IMR-90 (cell line): Measurements from ENCODE around the gene GMEB2. TPM values are rescaled to one million over a fixed set of nuclear protein-coding genes. Genes with fewer than 3 reads are reported as not detected.

ENCODE experiments used
- ATAC-seq: fragments of 200-7000 bp; cut with Tn5 transposase; 2 replicates; pipeline ENCODE4 v1.9.1; 2020; ENCODE audit warnings: low read depth, mild to moderate bottlenecking, moderate library complexity
- BruUV-seq: library from RNA; stranded (reverse); fragments of 400-500 nt; replicated peaks from 2 replicates; lab custom pipeline; 2021; lab: Mats Ljungman, UMichigan
- CTCF ChIA-PET: fragments of 300-600 bp; formaldehyde crosslinking; extraction: SDS; loops from one replicate; lab custom pipeline; 2021; ENCODE audit warnings: antibody characterized with exemption; lab: Yijun Ruan, JAX
- POLR2A ChIA-PET: fragments of 300-600 bp; sonication (Branson Sonifier 250); formaldehyde crosslinking; loops from one replicate; lab custom pipeline; 2022; ENCODE audit warnings: antibody characterized with exemption; ENCODE audit not compliant: unreplicated experiment; lab: Charles Lee
- DNase-seq: peaks from one replicate; pipeline ENCODE4 v3.0.0; 2013
- H2AFZ ChIP-seq: replicated peaks from 2 replicates; pipeline ENCODE3; 2013; ENCODE audit warnings: low read length, mild to moderate bottlenecking; ENCODE audit not compliant: poor library complexity
- H2AK5ac ChIP-seq: 2 replicates; pipeline ENCODE4 v1.6.1; 2013; ENCODE audit warnings: low read depth, low read length, inconsistent platforms
- H2AK9ac ChIP-seq: replicated peaks from 2 replicates; pipeline ENCODE3; 2013; ENCODE audit warnings: mild to moderate bottlenecking, low read depth, low read length, moderate library complexity; ENCODE audit not compliant: poor library complexity
- H2BK120ac ChIP-seq: 2 replicates; pipeline ENCODE4 v1.6.1; 2013; ENCODE audit warnings: low read depth, low read length, inconsistent platforms
- H2BK15ac ChIP-seq: 3 replicates; pipeline ENCODE4 v1.6.1; 2013; ENCODE audit warnings: low read depth, low read length, inconsistent platforms
- H2BK20ac ChIP-seq: 2 replicates; pipeline ENCODE4 v1.6.1; 2013; ENCODE audit warnings: low read depth, mild to moderate bottlenecking, inconsistent platforms, low read length, moderate library complexity
- H2BK5ac ChIP-seq: 2 replicates; pipeline ENCODE4 v1.6.1; 2013; ENCODE audit warnings: mild to moderate bottlenecking, low read depth, low read length, inconsistent platforms; ENCODE audit not compliant: poor library complexity, severe bottlenecking
- H3K14ac ChIP-seq: replicated peaks from 2 replicates; pipeline ENCODE4 v1.6.1; 2013; ENCODE audit warnings: low read depth, low read length, inconsistent platforms
- H3K18ac ChIP-seq: 2 replicates; pipeline ENCODE4 v1.6.1; 2013; ENCODE audit warnings: low read depth, low read length, control low read depth
- H3K23ac ChIP-seq: 2 replicates; pipeline ENCODE4 v1.6.1; 2013; ENCODE audit warnings: low read depth, low read length, inconsistent platforms
- H3K27ac ChIP-seq: 2 replicates; pipeline ENCODE4 v1.5.1; 2013; ENCODE audit warnings: mild to moderate bottlenecking, control low read depth, low read length; ENCODE audit not compliant: insufficient read depth
- H3K27me3 ChIP-seq: 2 replicates; pipeline ENCODE4 v1.6.1; 2013; ENCODE audit warnings: low read length; ENCODE audit not compliant: control insufficient read depth, insufficient read depth
- H3K36me3 ChIP-seq: 2 replicates; pipeline ENCODE4 v1.6.1; 2013; ENCODE audit warnings: low read length, mixed read lengths; ENCODE audit not compliant: control insufficient read depth, insufficient read depth
- H3K4ac ChIP-seq: 2 replicates; pipeline ENCODE4 v1.6.1; 2013; ENCODE audit warnings: low read depth, low read length, inconsistent platforms
- H3K4me1 ChIP-seq: 2 replicates; pipeline ENCODE4 v1.6.1; 2013; ENCODE audit warnings: low read length, mixed read lengths; ENCODE audit not compliant: control insufficient read depth, insufficient read depth
- H3K4me2 ChIP-seq: 2 replicates; pipeline ENCODE4 v1.6.1; 2013; ENCODE audit warnings: low read depth, mild to moderate bottlenecking, control low read depth, low read length, moderate library complexity
- H3K4me3 ChIP-seq: 2 replicates; pipeline ENCODE4 v1.5.1; 2013; ENCODE audit warnings: low read depth, mild to moderate bottlenecking, control low read depth, low read length, moderate library complexity; ENCODE audit not compliant: insufficient read depth
- H3K56ac ChIP-seq: 2 replicates; pipeline ENCODE4 v1.6.1; 2013; ENCODE audit warnings: low read length, inconsistent platforms; ENCODE audit not compliant: insufficient read depth; ENCODE audit errors: extremely low read depth
- H3K79me1 ChIP-seq, 2 experiments: 2 replicates each; pipeline ENCODE4 v1.6.1; 2013; ENCODE audit warnings: low read length in 2 of 2, inconsistent platforms in 1 of 2, low read depth in 1 of 2
- H3K9ac ChIP-seq: 2 replicates; pipeline ENCODE4 v1.6.1; 2013; ENCODE audit warnings: low read depth, low read length, control low read depth
- H3K9me1 ChIP-seq: 2 replicates; pipeline ENCODE4 v1.6.1; 2013; ENCODE audit warnings: low read length, inconsistent platforms; ENCODE audit not compliant: insufficient read depth
- H3K9me3 ChIP-seq: 2 replicates; pipeline ENCODE4 v1.6.1; 2013; ENCODE audit warnings: low read length; ENCODE audit not compliant: control insufficient read depth, insufficient read depth
- H4K20me1 ChIP-seq: 2 replicates; pipeline ENCODE4 v1.6.1; 2013; ENCODE audit warnings: low read length, inconsistent platforms; ENCODE audit not compliant: insufficient read depth
- H4K5ac ChIP-seq: 2 replicates; pipeline ENCODE4 v1.6.1; 2013; ENCODE audit warnings: mild to moderate bottlenecking, low read depth, low read length, control low read depth
- H4K8ac ChIP-seq, 2 experiments: 2 replicates each; pipeline ENCODE4 v1.6.1; 2013; ENCODE audit warnings: low read depth in 2 of 2, low read length in 2 of 2, control low read depth in 1 of 2, inconsistent platforms in 1 of 2
- H4K91ac ChIP-seq: 2 replicates; pipeline ENCODE4 v1.6.1; 2013; ENCODE audit warnings: low read depth, low read length, inconsistent platforms; ENCODE audit not compliant: insufficient read depth
- BHLHE40 ChIP-seq: fragments of 150-350 bp; IDR thresholded peaks from 2 replicates; pipeline ENCODE4 v1.6.1; 2016; ENCODE audit warnings: mild to moderate bottlenecking, low read depth, low read length
- CEBPB ChIP-seq: IDR thresholded peaks from 2 replicates; pipeline ENCODE4 v1.6.1; 2012; ENCODE audit warnings: low read depth, low read length, improper control_type of control experiment
- FOS ChIP-seq: fragments of 150-350 bp; IDR thresholded peaks from 2 replicates; pipeline ENCODE4 v1.6.1; 2016; ENCODE audit warnings: low read depth, low read length
- POLR2A ChIP-seq: IDR thresholded peaks from 2 replicates; pipeline ENCODE4 v1.6.1; 2012; ENCODE audit warnings: mild to moderate bottlenecking, low read depth, low read length
- RCOR1 ChIP-seq: IDR thresholded peaks from 2 replicates; pipeline ENCODE4 v1.6.1; 2012; ENCODE audit warnings: mild to moderate bottlenecking, low read length, improper control_type of control experiment; ENCODE audit not compliant: insufficient replicate concordance
- WGBS, 2 experiments: methylation state at CpG; one replicate each; pipeline versions ENCODE4 v1.1.5 to v1.1.7; 2013; ENCODE audit warnings: missing lambda C conversion rate in 2 of 2; ENCODE audit not compliant: insufficient read length in 1 of 2; ENCODE audit errors: extremely low coverage in 2 of 2; 5-methylcytosine and 5-hydroxymethylcytosine counted together
- dilution Hi-C: fragments of 300-500 bp; cut with HindIII; formaldehyde crosslinking; loops from one replicate; pipeline ENCODE4 v1.14.3; 2018; ENCODE audit warnings: low sequenced_read_pairs; ENCODE audit not compliant: unreplicated experiment
- in situ Hi-C: fragments of 300-500 bp; cut with MboI; formaldehyde crosslinking; loops from 3 replicates; pipeline ENCODE4 v1.14.3; 2019; ENCODE audit warnings: low sequenced_read_pairs, inconsistent platforms, mixed read lengths
- intact Hi-C: fragments of 100-400 bp; cut with micrococcal nuclease; formaldehyde crosslinking; loops from 2 replicates; pipeline ENCODE4 v1.10.0; 2022
- polyA plus RNA-seq, 3 experiments: library from polyadenylated mRNA; depleted of rRNA; stranded (reverse); fragments of >200 nt; gene quantifications; 2 replicates each; pipeline ENCODE4 v1.2.3, GENCODE V29; 2012; ENCODE audit warnings: low replicate concordance in 1 of 3
- total RNA-seq: library from RNA; depleted of rRNA; stranded (reverse); fragments of >200 nt; gene quantifications from 2 replicates; pipeline ENCODE4 v1.2.3, GENCODE V29; 2012
- TF ChIP-seq, protein P1 (sequence below): fragments of 150-350 bp; IDR thresholded peaks from 2 replicates; pipeline ENCODE4 v1.6.1; 2017; ENCODE audit warnings: mild to moderate bottlenecking, antibody characterized with exemption, low read length, low read depth

The GMEB2 gene
- total and polyA plus RNA-seq, 2 of the 4 experiments (the other 2 are of a cell fraction), result 5.0 to 10.0 TPM

DNA sequence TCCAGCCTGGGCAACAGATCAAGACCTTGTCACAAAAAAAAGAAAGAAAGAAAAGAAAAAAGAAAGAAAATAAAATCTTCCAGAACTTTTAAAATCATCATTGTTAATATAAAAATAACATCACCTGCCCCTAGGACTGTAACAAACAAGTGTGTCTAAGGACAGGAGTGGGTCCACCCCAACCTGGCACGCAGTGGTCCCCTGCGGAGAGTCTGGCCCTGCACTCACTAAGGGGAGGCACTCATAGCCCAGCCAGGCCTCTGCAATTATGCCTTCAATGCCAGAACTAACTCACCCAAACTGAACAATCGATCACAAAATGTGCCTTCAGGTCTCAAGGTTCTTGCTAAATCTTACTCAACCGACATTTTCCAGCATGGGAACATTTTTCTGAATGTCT is 4.8 kb downstream of the GMEB2 start:
- H3K36me3 ChIP-seq, result peaks cover 18% of the 10 kb centered on the region
- no peak overlapping the region for H3K4me2 ChIP-seq
- no peak overlapping the region for H2AK5ac ChIP-seq
- TF ChIP-seq RCOR1 (no peak), FOS (no peak), CEBPB (no peak), POLR2A (no peak), BHLHE40 (no peak)
- TF ChIP-seq, protein P1, sequence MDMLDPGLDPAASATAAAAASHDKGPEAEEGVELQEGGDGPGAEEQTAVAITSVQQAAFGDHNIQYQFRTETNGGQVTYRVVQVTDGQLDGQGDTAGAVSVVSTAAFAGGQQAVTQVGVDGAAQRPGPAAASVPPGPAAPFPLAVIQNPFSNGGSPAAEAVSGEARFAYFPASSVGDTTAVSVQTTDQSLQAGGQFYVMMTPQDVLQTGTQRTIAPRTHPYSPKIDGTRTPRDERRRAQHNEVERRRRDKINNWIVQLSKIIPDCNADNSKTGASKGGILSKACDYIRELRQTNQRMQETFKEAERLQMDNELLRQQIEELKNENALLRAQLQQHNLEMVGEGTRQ, result no peak
- DNase-seq (no peak), ATAC-seq (no peak)
- H2BK120ac ChIP-seq, result no peak overlapping the region
- H4K20me1 ChIP-seq, result peaks cover 22% of the 10 kb centered on the region
- no peak overlapping the region for H4K5ac ChIP-seq
- no peak overlapping the region for H4K8ac ChIP-seq
- no peak overlapping the region for H3K14ac ChIP-seq
- H3K27me3 ChIP-seq, result no peaks in the 10 kb centered on the region
- H2BK5ac ChIP-seq, result no peak overlapping the region
- H3K18ac ChIP-seq, result no peak overlapping the region
- no peak overlapping the region for H2AFZ ChIP-seq
- peaks cover 25 to 77% of the 10 kb centered on the region in 2 experiments for H3K79me1 ChIP-seq
- peaks cover 2% of the 10 kb centered on the region; the same call in 1 of the 2 replicates for H3K4me1 ChIP-seq
- no peak overlapping the region for H3K9ac ChIP-seq
- H3K27ac ChIP-seq, result no peak overlapping the region
- no peak overlapping the region for H2AK9ac ChIP-seq
- H3K4me3 ChIP-seq, result no peak overlapping the region
- ChIA-PET CTCF (no interaction called here), POLR2A (no interaction called here)
- peaks cover 8% of the 10 kb centered on the region; the same call in 1 of the 2 replicates for H3K9me1 ChIP-seq
- no peak overlapping the region for H2BK15ac ChIP-seq
- in situ Hi-C loops (no loop called here), intact Hi-C loops (no loop called here), dilution Hi-C loops (no loop called here)
- BruUV-seq, result no TSS peak
- H3K4ac ChIP-seq, result no peak overlapping the region
- H4K91ac ChIP-seq, result no peak overlapping the region
- no peak overlapping the region for H2BK20ac ChIP-seq
- H3K9me3 ChIP-seq, result no peaks in the 10 kb centered on the region
- no peak overlapping the region for H3K23ac ChIP-seq
- no peak overlapping the region for H3K56ac ChIP-seq
- no CpG with 5 or more reads among the region's 4 CpGs for WGBS, 2 experiments
